Sigmoid colon (tissue), 4 donors: ENCODE results near the gene TMPRSS6.

Source experiments
- EP300 ChIP-seq, 4 donors: sonication (generic); formaldehyde crosslinking; IDR thresholded peaks; one replicate each; pipeline ENCODE4 v1.6.1; 2017; ENCODE audit warnings: antibody characterized with exemption in 4 of 4
- POLR2A ChIP-seq, 2 donors: fragments of 450-650 bp; IDR thresholded peaks; one replicate each; pipeline ENCODE4 v1.6.1; 2016; ENCODE audit warnings: antibody characterized with exemption in 2 of 2, mild to moderate bottlenecking in 2 of 2, moderate library complexity in 2 of 2
- TF ChIP-seq, protein P1 (sequence below), 4 experiments: fragments of 450-650 bp in 3 of 4; fragments of 200-600 bp in 1 of 4; IDR thresholded peaks; one replicate each; pipeline ENCODE4 v1.5.1; 2016 to 2019; ENCODE audit warnings: antibody characterized with exemption in 4 of 4, mild to moderate bottlenecking in 3 of 4, moderate library complexity in 2 of 4

GRCh38 chr22:37094239-37094638 lies 15.3 kb downstream of the TMPRSS6 start:
- TF ChIP-seq EP300 (IDR thresholded peaks at IDR 0.05) (no peak), POLR2A (IDR thresholded peaks at IDR 0.05) (no peak)
- TF ChIP-seq, protein P1, sequence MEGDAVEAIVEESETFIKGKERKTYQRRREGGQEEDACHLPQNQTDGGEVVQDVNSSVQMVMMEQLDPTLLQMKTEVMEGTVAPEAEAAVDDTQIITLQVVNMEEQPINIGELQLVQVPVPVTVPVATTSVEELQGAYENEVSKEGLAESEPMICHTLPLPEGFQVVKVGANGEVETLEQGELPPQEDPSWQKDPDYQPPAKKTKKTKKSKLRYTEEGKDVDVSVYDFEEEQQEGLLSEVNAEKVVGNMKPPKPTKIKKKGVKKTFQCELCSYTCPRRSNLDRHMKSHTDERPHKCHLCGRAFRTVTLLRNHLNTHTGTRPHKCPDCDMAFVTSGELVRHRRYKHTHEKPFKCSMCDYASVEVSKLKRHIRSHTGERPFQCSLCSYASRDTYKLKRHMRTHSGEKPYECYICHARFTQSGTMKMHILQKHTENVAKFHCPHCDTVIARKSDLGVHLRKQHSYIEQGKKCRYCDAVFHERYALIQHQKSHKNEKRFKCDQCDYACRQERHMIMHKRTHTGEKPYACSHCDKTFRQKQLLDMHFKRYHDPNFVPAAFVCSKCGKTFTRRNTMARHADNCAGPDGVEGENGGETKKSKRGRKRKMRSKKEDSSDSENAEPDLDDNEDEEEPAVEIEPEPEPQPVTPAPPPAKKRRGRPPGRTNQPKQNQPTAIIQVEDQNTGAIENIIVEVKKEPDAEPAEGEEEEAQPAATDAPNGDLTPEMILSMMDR (IDR thresholded peaks at IDR 0.05): no peak
